PFSK-1 (cell line): ENCODE measurements around the gene SORCS1.

Experiments used
- FOXP2 ChIP-seq: optimal IDR thresholded peaks from 2 replicates; pipeline ENCODE3; 2011; ENCODE audit warnings: borderline replicate concordance, control low read depth, inconsistent platforms; ENCODE audit not compliant: insufficient read depth; ENCODE audit errors: extremely low read length, extremely low read depth
- POLR2AphosphoS5 ChIP-seq: IDR thresholded peaks from 2 replicates; pipeline ENCODE4 v1.6.1; 2012; ENCODE audit warnings: low read depth, mild to moderate bottlenecking, control low read depth, low read length, moderate library complexity
- REST ChIP-seq, 2 experiments: IDR thresholded peaks; 2 replicates each; pipeline versions ENCODE4 v1.6.1 to v1.8.0; 2011 to 2012; ENCODE audit warnings: low read depth in 2 of 2, low read length in 2 of 2, control low read depth in 1 of 2, inconsistent platforms in 1 of 2, mild to moderate bottlenecking in 1 of 2, moderate library complexity in 1 of 2; ENCODE audit not compliant: insufficient read depth in 1 of 2
- SIN3A ChIP-seq: IDR thresholded peaks from 2 replicates; pipeline ENCODE4 v1.6.1; 2012; ENCODE audit warnings: mild to moderate bottlenecking, low read length, moderate library complexity, borderline replicate concordance; ENCODE audit not compliant: insufficient read depth
- TAF1 ChIP-seq: IDR thresholded peaks from 2 replicates; pipeline ENCODE4 v1.6.1; 2012; ENCODE audit warnings: low read length, control low read depth, borderline replicate concordance; ENCODE audit not compliant: insufficient read depth

The SORCS1 gene

GRCh38 chr10:107122703-107123102, 41.8 kb downstream of the SORCS1 start:
- TF ChIP-seq SIN3A (no peak), FOXP2 (no peak), REST (IDR thresholded peaks at IDR 0.05; ENCODE audit: insufficient read depth in 1 of 2, low read depth in 2 of 2, low read length in 2 of 2) (no peak), POLR2AphosphoS5 (no peak), TAF1 (no peak)

- TF ChIP-seq POLR2AphosphoS5 (no peak), SIN3A (no peak), TAF1 (no peak), REST (IDR thresholded peaks at IDR 0.05; ENCODE audit: insufficient read depth in 1 of 2, low read depth in 2 of 2, low read length in 2 of 2) (no peak), FOXP2 (no peak)
Measured at GRCh38 chr10:107118866-107119265, 45.6 kb downstream of the SORCS1 start.

- no peak for TF ChIP-seq FOXP2
- TF ChIP-seq TAF1 = no peak
- no peak for TF ChIP-seq SIN3A
- no peak for TF ChIP-seq REST (IDR thresholded peaks at IDR 0.05; ENCODE audit: insufficient read depth in 1 of 2, low read depth in 2 of 2, low read length in 2 of 2)
- TF ChIP-seq POLR2AphosphoS5 = no peak
Measured at GRCh38 chr10:107104026-107104652, 60.4 kb downstream of the SORCS1 start.

- TF ChIP-seq REST (IDR thresholded peaks at IDR 0.05; ENCODE audit: insufficient read depth in 1 of 2, low read depth in 2 of 2, low read length in 2 of 2) (no peak), POLR2AphosphoS5 (no peak), FOXP2 (no peak), TAF1 (no peak), SIN3A (no peak)
Measured at GRCh38 chr10:107103174-107104025, 61.1 kb downstream of the SORCS1 start.
